ENCODE measurements around the gene TMEM184A. TPM values are rescaled to one million over a fixed set of nuclear protein-coding genes. Genes with fewer than 3 reads are reported as not detected.

TMEM184A gene
- total RNA-seq, result 8.2 and 24.9 TPM in 2 replicates

DNA sequence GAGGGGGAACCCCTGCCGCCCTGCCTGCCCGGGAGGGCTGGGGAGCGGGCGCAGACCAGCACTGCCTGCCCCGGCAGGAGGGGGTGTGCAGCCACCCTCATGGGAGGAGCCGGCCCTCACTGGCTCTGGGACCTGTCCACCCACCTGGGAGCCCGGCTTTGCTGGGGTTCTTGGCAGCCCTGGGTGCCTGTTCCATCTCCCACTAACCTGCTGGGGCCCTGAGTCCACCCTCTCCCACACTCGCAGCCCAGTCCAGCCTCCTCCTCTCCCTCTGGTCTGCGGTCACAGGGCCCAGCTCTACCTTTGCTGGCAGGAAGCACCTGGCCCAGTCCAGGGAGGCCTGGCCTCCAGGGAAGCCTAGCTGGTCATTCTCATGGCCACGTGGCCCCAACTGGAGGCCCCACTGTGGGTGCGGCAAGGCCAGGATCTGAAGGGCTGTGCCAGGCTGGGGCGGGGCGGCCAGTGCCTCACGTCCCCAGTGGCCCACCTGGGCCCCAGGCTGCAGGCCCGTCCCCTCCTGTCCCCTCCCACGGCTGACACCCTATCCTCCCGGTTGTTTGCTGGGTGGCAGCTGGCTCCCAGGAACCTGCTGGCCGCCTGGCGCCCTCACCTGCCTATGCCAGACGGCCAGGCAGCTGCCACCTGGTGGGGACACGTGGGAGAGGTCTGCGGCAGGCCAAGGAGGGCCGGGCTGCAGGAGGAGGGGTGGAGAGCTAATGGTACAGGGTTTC, at the start of gene TMEM184A:
TSS of gene TMEM184A (minus strand) at position 393 of the 731 bp plus-strand sequence. CDS start 721 bp downstream, outside the sequence.

DNA sequence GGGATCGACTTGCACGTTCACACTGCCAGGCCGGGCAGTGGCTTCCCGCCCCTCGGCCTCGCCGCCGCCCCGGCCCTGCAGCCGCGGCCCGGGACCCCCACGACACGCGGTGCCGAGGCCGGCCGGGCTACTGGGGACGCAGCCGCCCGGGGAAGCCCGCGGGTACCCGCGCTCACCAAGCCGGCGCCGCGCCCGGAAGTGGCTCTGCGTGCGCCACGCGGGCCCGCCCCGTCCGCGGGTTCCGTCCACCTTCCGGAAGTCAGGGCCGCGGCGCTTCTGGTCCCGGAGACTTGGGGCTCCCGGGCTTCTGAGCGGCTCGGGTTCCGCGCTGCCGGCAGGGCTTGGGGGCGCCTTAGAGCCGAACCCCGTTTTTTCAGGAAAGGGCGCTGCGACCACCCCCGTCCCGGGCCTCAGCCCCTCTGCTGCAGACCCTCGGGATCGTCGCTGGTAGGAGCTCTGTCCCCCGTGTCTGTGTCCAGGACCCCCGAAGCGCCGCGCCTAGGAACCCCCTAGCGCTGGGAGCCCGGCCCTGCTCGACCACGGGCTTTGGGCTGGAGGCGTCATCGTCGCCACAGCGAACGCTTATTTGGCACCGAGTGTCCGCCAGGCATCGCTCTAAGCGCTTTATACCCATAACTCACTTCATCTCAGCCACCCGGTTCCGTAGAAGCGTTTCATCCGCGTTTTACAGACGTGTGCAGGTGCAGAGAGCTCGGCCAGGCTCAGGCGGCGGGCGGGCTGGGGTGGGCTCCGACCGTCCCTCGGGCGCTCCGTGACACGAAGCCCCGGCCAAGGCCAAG, 14.0 kb upstream of the TMEM184A start, which contains the start of gene PSMG3:
TSS of gene PSMG3 (minus strand) at position 200 of the 800 bp plus-strand sequence. CDS start 693 bp downstream, outside the sequence.

DNA sequence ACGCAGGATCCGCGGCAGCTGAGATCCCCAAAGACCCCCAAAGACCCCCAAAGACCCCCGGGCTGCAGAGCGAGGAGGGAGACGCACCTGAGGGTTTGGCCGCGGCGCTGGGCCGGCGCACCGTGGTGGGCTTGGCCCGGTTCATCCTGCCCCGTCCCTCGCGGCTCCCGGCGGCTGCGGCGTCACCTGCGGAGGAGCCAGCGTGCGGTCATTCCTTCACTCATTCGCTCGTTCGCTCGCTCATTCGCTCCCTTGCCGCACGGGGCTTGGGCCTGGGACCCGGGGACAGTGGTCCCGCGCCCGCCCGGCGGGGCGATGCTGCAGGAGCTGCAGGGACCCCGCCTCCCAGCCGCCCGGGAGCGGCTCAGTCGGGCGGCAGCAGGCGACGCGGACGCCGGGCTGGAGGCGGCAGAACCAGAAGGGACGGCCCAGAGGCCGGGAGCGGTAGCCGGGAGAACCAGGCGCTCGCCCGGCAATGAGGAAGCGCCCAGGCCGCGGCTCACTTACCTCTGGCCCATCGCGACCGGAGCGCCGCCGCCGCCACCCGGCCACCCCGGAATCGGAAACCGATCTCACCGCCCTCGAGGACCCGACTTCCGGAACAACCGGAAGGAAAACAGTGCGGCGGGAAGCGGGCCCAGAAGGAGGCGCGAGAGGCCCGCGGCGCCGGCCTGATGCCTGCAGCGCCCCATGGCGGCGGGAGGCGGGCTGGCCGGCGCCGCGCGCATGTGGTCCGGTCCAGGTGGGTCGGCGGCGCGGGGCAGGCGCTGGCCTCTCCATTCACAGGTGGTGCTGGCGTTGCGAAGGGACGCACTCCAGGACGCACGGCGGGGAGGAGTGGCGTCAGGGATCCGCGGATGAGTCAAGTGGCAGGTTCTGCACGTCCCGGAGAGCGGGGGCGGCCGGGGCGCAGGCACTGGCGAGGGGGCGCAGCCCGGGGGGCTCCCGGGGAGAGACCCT, 51.9 kb downstream of the TMEM184A start, which contains the start of gene INTS1:
TSS of gene INTS1 (minus strand) at position 574 of the 960 bp plus-strand sequence. CDS start at position 145, 429 bp downstream.

Other genes starting within 250 kb of the TMEM184A start
- gene MICALL2, start 96.7 kb downstream of the TMEM184A start, total RNA-seq, result 9.9 and 16.4 TPM in 2 replicates
- gene INTS1, start 51.8 kb downstream of the TMEM184A start, total RNA-seq, result 27.1 and 31.6 TPM in 2 replicates
- 20.2 and 33.5 TPM in 2 replicates for gene MAFK, start 25.5 kb downstream of the TMEM184A start, total RNA-seq
- gene PSMG3, start 13.8 kb upstream of the TMEM184A start, total RNA-seq, result 32.3 and 40.5 TPM in 2 replicates
- gene ELFN1, start 114.1 kb upstream of the TMEM184A start, total RNA-seq, result not detected in 2 replicates